ENCODE data around the gene SETD7. TPM values are rescaled to one million over a fixed set of nuclear protein-coding genes. Genes with fewer than 3 reads are reported as not detected.

SETD7 gene
- total RNA-seq, 1 experiment from 2014 or later = 30.5 TPM

- no peak for DNase-seq (ENCODE audit: low spot score)
Measured at GRCh38 chr4:139552517-139553307, 3.3 kb downstream of the SETD7 start.

- DNase-seq (ENCODE audit: low spot score) = no peak
Measured at GRCh38 chr4:139550724-139551429, 5.1 kb downstream of the SETD7 start.

GRCh38 chr4:139547979-139548378 is 8.0 kb downstream of the SETD7 start:
- DNase-seq (ENCODE audit: low spot score) = no peak

GRCh38 chr4:139540632-139541031 is 15.4 kb downstream of the SETD7 start:
- no peak for DNase-seq (ENCODE audit: low spot score)

- DNase-seq (ENCODE audit: low spot score) = no peak
Measured at GRCh38 chr4:139540161-139540560, 15.9 kb downstream of the SETD7 start.

- no peak for DNase-seq (ENCODE audit: low spot score)
Measured at GRCh38 chr4:139537292-139537691, 18.7 kb downstream of the SETD7 start.

- DNase-seq (ENCODE audit: low spot score) = no peak
Measured at GRCh38 chr4:139535871-139536234, 20.2 kb downstream of the SETD7 start.

- DNase-seq (ENCODE audit: low spot score) = no peak
Measured at GRCh38 chr4:139535228-139535870, 20.7 kb downstream of the SETD7 start.

GRCh38 chr4:139534287-139534950 is 21.6 kb downstream of the SETD7 start:
- DNase-seq (ENCODE audit: low spot score) = no peak

- DNase-seq (ENCODE audit: low spot score) = no peak
Measured at GRCh38 chr4:139533511-139533910, 22.5 kb downstream of the SETD7 start.

GRCh38 chr4:139532947-139533346 is 23.1 kb downstream of the SETD7 start:
- no peak for DNase-seq (ENCODE audit: low spot score)

- peak; percentile 72 for DNase-seq (ENCODE audit: low spot score)
Measured at GRCh38 chr4:139530833-139531427, 25.1 kb downstream of the SETD7 start.

GRCh38 chr4:139528377-139529005 is 27.5 kb downstream of the SETD7 start:
- DNase-seq (ENCODE audit: low spot score) = no peak

GRCh38 chr4:139526928-139527327 is 29.1 kb downstream of the SETD7 start:
- DNase-seq (ENCODE audit: low spot score) = no peak

GRCh38 chr4:139525414-139525813 is 30.6 kb downstream of the SETD7 start:
- no peak for DNase-seq (ENCODE audit: low spot score)

GRCh38 chr4:139524062-139524631 is 31.9 kb downstream of the SETD7 start:
- DNase-seq (ENCODE audit: low spot score) = no peak

- DNase-seq (ENCODE audit: low spot score) = peak; percentile 54
Measured at GRCh38 chr4:139523076-139523475, 32.9 kb downstream of the SETD7 start.

GRCh38 chr4:139522457-139522856 is 33.6 kb downstream of the SETD7 start:
- DNase-seq (ENCODE audit: low spot score) = no peak

- no peak for DNase-seq (ENCODE audit: low spot score)
Measured at GRCh38 chr4:139521754-139522401, 34.1 kb downstream of the SETD7 start.

GRCh38 chr4:139515531-139515958 is 40.5 kb downstream of the SETD7 start:
- no peak for DNase-seq (ENCODE audit: low spot score)
